ENCODE data around the gene DPEP1.

DNA sequence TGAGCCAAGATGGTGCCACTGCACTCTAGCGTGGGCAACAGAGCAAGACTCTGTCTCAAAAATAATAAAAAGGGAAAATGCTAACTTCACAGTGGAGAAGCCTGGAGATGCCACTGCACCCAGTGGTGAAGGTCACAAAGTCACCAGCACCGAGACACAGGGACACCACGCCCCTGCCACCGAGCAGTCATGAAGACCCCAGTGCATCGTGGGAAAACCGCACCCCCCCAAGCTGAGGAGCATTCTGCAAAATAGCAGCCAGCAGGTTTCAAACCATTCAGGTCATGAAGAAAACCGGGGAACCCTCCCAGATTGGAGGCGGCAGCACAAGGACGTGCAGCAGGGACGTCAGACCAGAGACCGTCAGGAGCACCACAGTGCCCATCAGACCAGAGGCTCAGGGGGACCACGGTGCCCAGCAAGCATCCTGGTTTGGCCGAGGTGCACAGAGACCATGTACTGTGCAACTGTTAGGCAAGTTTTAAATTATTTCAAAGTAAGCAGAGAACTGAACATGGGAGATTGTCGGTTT lies 30.4 kb downstream of the DPEP1 start:
- TF ChIP-seq POLR2A (IDR thresholded peaks at IDR 0.05; ENCODE audit: low read depth, low read length) (no peak), POLR2AphosphoS5 (IDR thresholded peaks at IDR 0.05; ENCODE audit: low read depth, low read length) (no peak; the same call in 1 of the 2 replicates)
